Measurements from ENCODE around the gene FOXP4.

DNA sequence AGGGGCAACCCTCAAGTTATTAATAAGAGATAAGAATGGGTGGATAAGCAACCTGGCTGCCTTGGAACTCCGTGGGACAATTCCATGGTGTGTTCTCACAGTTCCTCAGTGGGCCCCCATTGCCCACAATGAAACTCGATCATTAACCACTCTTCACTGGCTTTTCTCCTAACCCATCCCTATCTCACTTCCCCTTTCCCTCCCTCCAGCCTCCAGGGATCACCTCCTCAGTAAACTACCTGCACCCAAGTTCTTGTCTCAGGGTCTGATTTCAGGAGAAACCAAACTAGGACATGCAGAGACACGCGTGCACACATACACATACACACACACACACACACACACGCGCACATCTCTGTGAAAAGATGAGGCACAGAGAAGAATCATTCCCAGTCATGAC lies 37.7 kb upstream of the FOXP4 start:
- TF ChIP-seq, protein P1, sequence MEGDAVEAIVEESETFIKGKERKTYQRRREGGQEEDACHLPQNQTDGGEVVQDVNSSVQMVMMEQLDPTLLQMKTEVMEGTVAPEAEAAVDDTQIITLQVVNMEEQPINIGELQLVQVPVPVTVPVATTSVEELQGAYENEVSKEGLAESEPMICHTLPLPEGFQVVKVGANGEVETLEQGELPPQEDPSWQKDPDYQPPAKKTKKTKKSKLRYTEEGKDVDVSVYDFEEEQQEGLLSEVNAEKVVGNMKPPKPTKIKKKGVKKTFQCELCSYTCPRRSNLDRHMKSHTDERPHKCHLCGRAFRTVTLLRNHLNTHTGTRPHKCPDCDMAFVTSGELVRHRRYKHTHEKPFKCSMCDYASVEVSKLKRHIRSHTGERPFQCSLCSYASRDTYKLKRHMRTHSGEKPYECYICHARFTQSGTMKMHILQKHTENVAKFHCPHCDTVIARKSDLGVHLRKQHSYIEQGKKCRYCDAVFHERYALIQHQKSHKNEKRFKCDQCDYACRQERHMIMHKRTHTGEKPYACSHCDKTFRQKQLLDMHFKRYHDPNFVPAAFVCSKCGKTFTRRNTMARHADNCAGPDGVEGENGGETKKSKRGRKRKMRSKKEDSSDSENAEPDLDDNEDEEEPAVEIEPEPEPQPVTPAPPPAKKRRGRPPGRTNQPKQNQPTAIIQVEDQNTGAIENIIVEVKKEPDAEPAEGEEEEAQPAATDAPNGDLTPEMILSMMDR (IDR thresholded peaks at IDR 0.05): no peak
- no peak for TF ChIP-seq EP300 (IDR thresholded peaks at IDR 0.05)
- no peak for TF ChIP-seq POLR2A (IDR thresholded peaks at IDR 0.05)
- TF ChIP-seq POLR2AphosphoS5 (IDR thresholded peaks at IDR 0.05): no peak

All from sigmoid colon (tissue), 4 donors.